Tracheal epithelial cell (primary cell): ENCODE measurements around the gene TEP1. TPM values are rescaled to one million over a fixed set of nuclear protein-coding genes. Genes with fewer than 3 reads are reported as not detected.

ENCODE experiments used
- total RNA-seq: library from RNA; depleted of rRNA; stranded (reverse); fragments of >200 nt; gene quantifications from 2 replicates; pipeline ENCODE4 v1.2.1, GENCODE V29; 2014

The TEP1 gene
- total RNA-seq = 15.6 and 17.6 TPM in 2 replicates

DNA sequence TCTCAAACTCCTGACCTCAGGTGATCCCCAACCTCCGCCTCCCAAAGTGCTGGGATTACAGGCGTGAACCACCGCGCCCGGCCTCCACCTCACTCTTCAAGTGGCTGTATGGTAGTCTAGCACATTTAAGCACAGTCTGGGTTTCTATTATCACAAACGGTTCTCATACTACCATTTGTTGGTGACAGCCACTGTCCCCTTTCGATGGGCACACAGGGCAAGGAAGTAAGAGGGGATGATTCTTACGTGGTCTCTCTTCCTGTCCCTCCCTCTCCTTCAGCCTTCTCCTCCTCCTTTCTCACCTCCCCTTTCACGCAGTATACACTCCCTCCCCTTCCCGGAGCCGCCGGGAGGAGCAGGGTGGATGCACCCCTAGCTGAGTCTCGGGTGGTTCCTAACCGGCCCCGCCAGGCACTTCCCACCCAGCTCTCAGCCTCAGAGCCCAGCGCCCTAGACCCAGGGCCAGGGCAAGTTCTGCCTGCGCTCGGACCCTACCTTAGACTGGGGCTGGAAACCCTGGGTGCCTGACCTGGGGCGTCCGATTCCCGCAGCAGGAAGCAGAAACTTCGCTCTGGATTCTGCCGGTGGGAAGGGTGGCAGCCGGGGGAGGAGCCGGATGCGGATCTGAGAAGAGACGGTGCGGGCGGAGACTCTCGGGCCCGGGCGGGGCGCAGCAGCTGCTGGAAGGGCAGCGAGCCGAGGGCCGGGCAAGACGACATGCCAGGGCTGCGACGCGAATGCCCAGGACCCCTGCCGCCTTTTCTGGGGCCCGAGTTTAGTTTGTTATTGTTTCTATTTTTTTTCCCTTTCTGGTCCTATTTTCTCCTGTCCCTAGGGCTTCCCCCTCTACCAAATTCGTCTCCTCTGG, at the start of gene TEP1:
Gene TEP1, minus strand, starts transcription at position 626 of the 868 bp plus-strand sequence. CDS start 5,062 bp downstream, outside the sequence.

DNA sequence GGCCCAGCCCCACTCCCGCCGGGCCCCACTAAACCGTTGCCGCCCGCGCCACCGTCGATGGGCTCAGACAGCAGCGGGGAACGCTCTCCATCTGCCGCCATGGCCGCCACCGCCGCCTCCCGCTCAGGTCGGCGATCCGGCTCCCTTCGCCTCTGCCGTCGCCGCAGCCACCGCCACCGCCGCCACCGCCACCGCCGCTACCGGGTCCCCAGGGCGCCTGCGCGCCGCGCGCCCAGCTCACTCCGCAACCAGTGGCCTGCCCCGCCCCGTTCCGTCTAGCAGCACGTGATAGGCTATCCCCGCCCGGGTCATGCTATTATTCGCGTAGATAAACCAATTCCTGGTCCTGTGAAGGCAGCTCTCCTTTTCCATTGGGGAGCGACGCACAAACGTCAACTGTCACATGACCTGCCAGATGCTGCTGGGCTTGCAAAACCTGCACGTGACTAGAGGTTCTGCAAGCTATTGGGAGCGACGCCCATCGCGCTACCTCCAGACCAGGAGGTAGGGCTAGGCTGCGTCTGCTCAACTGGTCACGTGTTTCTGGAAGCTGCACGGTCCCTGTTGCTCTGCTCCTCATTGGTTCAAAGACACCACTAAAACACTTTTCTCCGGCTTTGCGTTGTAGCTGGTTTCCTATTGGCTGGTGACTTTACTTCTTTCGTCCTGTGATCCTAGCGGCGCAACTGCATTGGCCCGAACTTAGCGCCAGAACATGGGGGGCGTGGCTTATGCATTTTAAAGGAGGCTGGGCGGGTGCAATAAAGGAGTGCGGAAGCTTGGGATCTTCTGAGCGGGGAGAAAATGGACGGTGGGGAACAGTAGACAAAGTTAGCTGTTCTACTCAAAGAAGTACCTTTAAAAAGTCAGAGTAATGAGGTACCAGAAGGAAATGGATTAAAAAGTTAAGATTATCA, 48.2 kb upstream of the TEP1 start, which contains the start of gene PIP4P1:
Gene PIP4P1, minus strand, starts transcription at position 210 of the 917 bp plus-strand sequence. Its CDS starts 109 bp downstream, at position 101.

DNA sequence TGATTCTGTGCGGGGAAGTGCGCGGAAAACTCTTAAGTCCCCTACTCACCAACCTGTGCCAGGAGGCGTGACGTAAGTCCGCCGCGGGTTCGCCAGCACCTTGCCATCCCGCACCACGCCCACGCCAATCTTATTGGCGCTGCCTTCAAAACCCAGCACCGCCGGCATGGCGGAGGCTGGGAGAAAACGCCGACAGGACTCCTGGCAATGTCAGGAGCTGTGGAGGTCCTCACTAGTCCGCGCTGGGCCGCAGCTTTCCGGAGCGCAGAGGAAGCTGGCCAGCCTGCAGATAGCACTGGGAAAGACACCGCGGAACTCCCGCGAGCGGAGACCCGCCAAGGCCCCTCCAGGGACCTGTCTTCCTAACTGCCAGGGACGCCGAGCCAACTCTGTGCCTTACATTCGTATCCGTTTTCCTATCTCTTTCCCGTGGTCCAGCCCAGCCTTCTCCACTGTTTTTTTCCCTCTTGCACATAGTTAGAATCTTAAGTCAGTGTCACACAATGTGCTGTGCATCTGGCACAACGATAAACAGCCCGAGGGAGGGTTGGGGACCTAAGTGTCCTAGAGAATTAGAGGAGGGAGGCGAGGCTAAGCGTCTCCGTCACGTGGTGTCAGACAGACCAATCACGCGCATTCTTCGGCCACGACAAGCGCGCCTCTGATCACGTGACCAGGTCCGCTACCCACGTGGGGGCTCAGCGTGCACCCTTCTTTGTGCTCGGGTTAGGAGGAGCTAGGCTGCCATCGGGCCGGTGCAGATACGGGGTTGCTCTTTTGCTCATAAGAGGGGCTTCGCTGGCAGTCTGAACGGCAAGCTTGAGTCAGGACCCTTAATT, 41.4 kb upstream of the TEP1 start, which contains the start of the genes APEX1 and OSGEP:
Gene APEX1, plus strand, starts transcription at position 711 of the 839 bp plus-strand sequence. CDS start 420 bp downstream, outside the sequence.
Gene OSGEP, minus strand, starts transcription at position 297 of the 839 bp plus-strand sequence. Its CDS starts 129 bp downstream, at position 168.

DNA sequence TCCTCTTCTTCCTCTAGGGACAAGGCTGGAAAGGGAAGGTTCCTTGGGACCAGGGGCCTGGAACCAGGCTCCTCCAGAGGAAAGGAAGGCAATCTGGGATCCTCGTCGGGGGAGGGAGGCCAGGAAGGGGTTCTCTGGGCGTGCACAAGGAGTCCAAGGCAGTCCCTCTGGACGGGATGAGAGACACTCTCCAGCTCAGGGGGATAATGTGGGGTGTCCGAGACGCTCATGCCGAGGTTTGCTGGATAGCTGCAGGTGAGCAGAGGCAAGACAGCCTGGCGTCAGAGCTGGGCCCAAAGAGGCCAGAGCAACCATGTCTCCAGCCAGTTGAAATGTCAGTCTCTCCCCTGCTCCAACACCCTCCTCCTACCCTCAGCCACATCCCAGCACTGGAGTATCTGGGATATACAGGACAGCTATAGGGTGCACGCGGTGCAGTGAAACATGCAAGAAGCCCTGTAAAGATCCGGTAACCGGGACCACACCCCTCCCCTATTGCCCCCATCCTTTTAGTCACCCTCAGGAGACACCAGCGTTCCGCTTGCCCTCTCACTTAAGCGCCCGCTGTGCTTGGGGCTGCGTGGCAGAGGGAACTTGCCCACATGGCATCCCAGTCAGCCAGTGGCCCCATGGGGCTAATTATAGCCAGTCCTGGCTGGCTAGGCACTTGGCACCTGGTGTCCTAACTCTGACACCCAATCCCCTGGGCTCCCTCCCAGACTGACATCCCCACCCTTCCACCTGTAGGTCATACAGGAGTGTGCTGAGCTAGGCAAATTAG, 22.5 kb upstream of the TEP1 start, which contains the start of gene KLHL33:
Gene KLHL33, minus strand, starts transcription at position 585 of the 781 bp plus-strand sequence. Its CDS starts 355 bp downstream, at position 230.

DNA sequence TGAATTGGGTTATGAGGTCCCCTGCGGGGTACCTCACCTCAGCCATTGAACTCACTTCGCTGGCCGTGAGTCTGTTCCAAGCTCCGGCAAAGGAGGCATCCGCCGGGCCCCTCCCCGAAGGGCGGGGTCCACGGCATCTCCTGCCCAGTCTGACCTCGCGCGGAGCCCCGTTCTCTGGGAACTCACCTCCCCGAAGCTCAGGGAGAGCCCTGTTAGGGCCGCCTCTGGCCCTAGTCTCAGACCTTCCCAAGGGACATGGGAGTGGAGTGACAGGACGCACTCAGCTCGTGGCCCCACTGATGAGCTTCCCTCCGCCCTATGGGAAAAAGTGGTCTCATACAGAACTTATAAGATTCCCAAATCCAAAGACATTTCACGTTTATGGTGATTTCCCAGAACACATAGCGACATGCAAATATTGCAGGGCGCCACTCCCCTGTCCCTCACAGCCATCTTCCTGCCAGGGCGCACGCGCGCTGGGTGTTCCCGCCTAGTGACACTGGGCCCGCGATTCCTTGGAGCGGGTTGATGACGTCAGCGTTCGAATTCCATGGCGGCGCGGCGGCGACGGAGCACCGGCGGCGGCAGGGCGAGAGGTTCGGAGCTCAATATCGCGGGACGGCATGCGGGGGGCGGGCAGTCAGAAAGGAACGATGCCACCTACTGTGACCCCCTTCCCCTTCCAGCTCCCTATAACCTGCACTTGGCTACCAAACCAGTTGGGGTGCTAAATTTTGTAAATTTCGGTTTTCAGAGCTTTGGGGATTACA, 70.0 kb downstream of the TEP1 start, which contains the start of gene PARP2:
Gene PARP2, plus strand, starts transcription at position 544 of the 770 bp plus-strand sequence. Its CDS starts 7 bp downstream, at position 551.

DNA sequence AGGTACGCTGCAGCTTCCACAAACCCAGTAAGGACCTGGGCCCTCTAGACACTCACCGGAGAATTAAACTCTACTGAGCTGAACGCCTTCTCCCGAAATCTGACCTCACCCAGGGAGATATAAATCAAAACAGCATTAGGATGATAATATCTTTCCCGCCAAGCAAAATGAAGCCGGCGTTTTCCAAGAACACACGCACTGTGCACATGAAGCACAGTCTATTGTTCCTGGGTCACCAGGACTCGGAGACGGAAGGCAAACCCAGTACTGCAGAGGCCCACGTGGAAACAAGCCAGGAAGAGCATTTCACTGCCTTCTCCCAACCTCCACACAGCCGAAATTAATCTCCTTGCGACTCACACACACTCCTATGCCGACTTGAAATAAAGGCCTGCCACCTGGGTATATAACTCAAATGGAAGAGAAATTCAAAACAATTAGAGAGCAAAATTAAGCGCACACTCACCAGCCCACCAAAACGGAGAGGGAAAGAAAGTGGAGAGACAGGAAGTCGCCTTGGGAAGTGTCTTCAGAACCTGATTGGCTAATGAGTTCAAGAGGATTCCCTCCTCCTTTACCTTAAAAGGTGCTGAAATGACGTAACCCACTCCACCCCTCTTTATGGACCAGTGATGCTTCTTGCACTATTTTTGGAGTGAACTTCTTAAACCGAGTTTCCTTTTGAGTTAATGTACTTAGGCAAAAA, 80.4 kb downstream of the TEP1 start, which contains the start of gene CCNB1IP1:
Gene CCNB1IP1, minus strand, starts transcription at position 492 of the 706 bp plus-strand sequence. CDS start 16,756 bp downstream, outside the sequence.

Other genes starting within 250 kb of the TEP1 start
- not detected in 2 replicates for gene OR11G2, start 222.6 kb downstream of the TEP1 start, total RNA-seq
- not detected in 2 replicates for gene OR11H6, start 189.8 kb downstream of the TEP1 start, total RNA-seq
- not detected in 2 replicates for gene OR11H7, start 184.5 kb downstream of the TEP1 start, total RNA-seq
- gene OR11H4, start 174.2 kb downstream of the TEP1 start, total RNA-seq = under 0.01 TPM in 1 of 2 replicates, not detected in the other
- gene TTC5, start 107.5 kb downstream of the TEP1 start, total RNA-seq = 11.1 and 11.5 TPM in 2 replicates
- 110 and 144 TPM in 2 replicates for gene CCNB1IP1, start 80.2 kb downstream of the TEP1 start, total RNA-seq
- 2.6 and 4.1 TPM in 2 replicates for gene PARP2, start 69.9 kb downstream of the TEP1 start, total RNA-seq
- gene KLHL33, start 22.7 kb upstream of the TEP1 start, total RNA-seq = not detected in 2 replicates
- 16.2 and 19.3 TPM in 2 replicates for gene OSGEP, start 41.3 kb upstream of the TEP1 start, total RNA-seq
- gene APEX1, start 41.7 kb upstream of the TEP1 start, total RNA-seq = 43.4 and 45.2 TPM in 2 replicates
- 16.4 and 23.4 TPM in 2 replicates for gene PIP4P1, start 47.9 kb upstream of the TEP1 start, total RNA-seq
- 95.3 and 110 TPM in 2 replicates for gene PNP, start 55.9 kb upstream of the TEP1 start, total RNA-seq
- gene RNASE10, start 92.0 kb upstream of the TEP1 start, total RNA-seq = not detected in 2 replicates
- under 0.01 TPM in 1 of 2 replicates, not detected in the other for gene RNASE9, start 147.5 kb upstream of the TEP1 start, total RNA-seq
- gene RNASE11, start 174.5 kb upstream of the TEP1 start, total RNA-seq = not detected in 2 replicates
- not detected in 2 replicates for gene RNASE12, start 177.9 kb upstream of the TEP1 start, total RNA-seq
- gene OR6S1, start 228.2 kb upstream of the TEP1 start, total RNA-seq = not detected in 2 replicates